Prostate gland (tissue), 2 donors: ENCODE measurements around the gene TIPARP. TPM values are rescaled to one million over a fixed set of nuclear protein-coding genes. Genes with fewer than 3 reads are reported as not detected.

Experiments
- total RNA-seq, 2 donors: library from RNA; depleted of rRNA; stranded (reverse); fragments of >200 nt; gene quantifications; one replicate each; pipeline ENCODE4 v1.1.0, GENCODE V29; 2016

Gene TIPARP
- total RNA-seq, 2 donors from 2014 or later: 31.9 to 52.0 TPM

Other genes starting within 250 kb of the TIPARP start
- gene SSR3, start 119.5 kb upstream of the TIPARP start, total RNA-seq: 100 to 1,000 TPM; 102 to 142 TPM
- gene LEKR1, start 151.8 kb downstream of the TIPARP start, total RNA-seq: 1 to 10 TPM; 2.2 to 4.4 TPM